K562 (cell line): Measurements from ENCODE around the gene RPS8. TPM values are rescaled to one million over a fixed set of nuclear protein-coding genes. Genes with fewer than 3 reads are reported as not detected.

ENCODE experiments used
- KAT2B ChIP-seq: IDR thresholded peaks from one replicate; pipeline ENCODE4 v1.6.1; 2012; ENCODE audit warnings: low read depth, mild to moderate bottlenecking, control low read depth, inconsistent platforms, low read length, moderate library complexity
- L3MBTL2 ChIP-seq: fragments of 450-650 bp; IDR thresholded peaks from 2 replicates; pipeline ENCODE4 v1.6.1; 2016; ENCODE audit warnings: mild to moderate bottlenecking, moderate library complexity
- ZKSCAN3 ChIP-seq: fragments of 250-450 bp; sonication (Bioruptor Pico); IDR thresholded peaks from 2 replicates; pipeline ENCODE4 v1.4.0; 2020
- ZNF253 ChIP-seq: fragments of 250-450 bp; sonication (Bioruptor Pico); conservative IDR thresholded peaks from 2 replicates; pipeline ENCODE4 v1.6.1; 2021; ENCODE audit warnings: mild to moderate bottlenecking
- ZNF766 ChIP-seq: fragments of 200-800 bp; sonication (Bioruptor generic); conservative IDR thresholded peaks from 2 replicates; pipeline ENCODE4 v1.6.1; 2016; ENCODE audit warnings: missing genetic modification characterization, missing compliant biosample characterization
- polyA plus RNA-seq, 8 experiments: library from polyadenylated mRNA; depleted of rRNA in 4 of 8; stranded (reverse) in 5 of 8; unstranded in 3 of 8; fragments of >200 nt; fragmentation: Nextera tagmentation in 2 of 8; fragmentation: Illumina TruSeq in 1 of 8; extraction: Ambion mirVana in 2 of 8; extraction: Trizol in 1 of 8; gene quantifications; 2 replicates each; pipeline versions ENCODE4 v1.2.1 to v1.2.3, GENCODE V29; 2011 to 2014; ENCODE audit warnings: inconsistent platforms in 1 of 8, missing spikeins in 1 of 8
- total RNA-seq, 7 experiments: library from RNA; depleted of rRNA in 6 of 7; stranded (reverse); fragments of >200 nt in 6 of 7; fragmentation: Illumina TruSeq in 2 of 7; extraction: Trizol in 2 of 7; gene quantifications; 2 replicates each; pipeline versions ENCODE4 v1.2.1 to v1.2.3, GENCODE V29; 2011 to 2021; ENCODE audit warnings: low replicate concordance in 1 of 7
- TF ChIP-seq, protein P1 (sequence below): fragments of 450-650 bp; formaldehyde crosslinking; IDR thresholded peaks from 2 replicates; pipeline ENCODE4 v1.4.0; 2020; ENCODE audit warnings: mild to moderate bottlenecking, moderate library complexity
- TF ChIP-seq, protein P2 (sequence below): sonication (generic); formaldehyde crosslinking; IDR thresholded peaks from 2 replicates; pipeline ENCODE4 v1.9.0; 2022; ENCODE audit warnings: mild to moderate bottlenecking, missing genetic modification reagents

Gene RPS8
- total and polyA plus RNA-seq, 9 of the 15 experiments (the other 6 are each of a cell fraction or from before 2014, with no cell fraction given): 2,431 to 4,168 (median 3,109) TPM

DNA sequence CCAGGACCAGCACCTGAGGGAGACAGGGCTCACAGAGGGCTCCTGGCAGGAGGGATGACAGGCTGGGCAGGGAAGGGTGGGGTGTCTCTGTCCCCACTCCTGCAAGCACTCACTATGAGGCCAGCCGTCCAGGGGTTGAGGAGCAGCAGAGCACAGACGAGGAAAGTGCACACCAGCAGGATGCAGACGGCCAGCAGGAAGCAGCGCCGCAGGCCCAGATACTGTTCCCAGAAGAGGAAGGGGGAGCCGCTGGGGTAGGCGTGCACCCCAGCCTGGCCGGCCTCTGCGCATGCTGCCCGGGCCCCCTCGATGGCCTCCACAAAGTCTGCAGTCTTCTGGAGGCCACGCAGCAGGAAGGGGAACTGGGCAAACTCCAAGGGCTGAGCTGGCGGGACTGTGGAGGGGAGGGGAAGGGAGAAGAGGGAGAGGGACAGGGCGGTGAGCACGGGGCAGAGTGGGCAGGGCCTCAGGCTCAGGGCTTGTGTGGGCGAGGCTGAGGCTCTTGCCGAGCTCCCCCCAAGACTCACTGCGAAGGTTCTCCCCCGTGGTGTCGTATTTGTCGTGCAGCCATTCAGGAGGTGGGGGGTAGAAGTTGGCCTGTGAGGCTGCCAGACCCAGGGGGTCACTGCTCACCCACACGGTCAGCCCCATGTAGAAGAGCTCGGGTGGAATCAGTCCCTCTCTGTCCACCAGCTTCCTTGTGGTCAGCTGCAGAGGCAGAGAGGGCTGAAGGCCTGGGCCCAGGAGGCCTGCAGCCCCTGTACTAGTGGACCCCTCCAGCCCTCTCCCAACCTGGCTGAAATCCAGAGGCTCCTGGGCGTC lies 51.2 kb downstream of the RPS8 start (continued):
- TF ChIP-seq, protein P1, sequence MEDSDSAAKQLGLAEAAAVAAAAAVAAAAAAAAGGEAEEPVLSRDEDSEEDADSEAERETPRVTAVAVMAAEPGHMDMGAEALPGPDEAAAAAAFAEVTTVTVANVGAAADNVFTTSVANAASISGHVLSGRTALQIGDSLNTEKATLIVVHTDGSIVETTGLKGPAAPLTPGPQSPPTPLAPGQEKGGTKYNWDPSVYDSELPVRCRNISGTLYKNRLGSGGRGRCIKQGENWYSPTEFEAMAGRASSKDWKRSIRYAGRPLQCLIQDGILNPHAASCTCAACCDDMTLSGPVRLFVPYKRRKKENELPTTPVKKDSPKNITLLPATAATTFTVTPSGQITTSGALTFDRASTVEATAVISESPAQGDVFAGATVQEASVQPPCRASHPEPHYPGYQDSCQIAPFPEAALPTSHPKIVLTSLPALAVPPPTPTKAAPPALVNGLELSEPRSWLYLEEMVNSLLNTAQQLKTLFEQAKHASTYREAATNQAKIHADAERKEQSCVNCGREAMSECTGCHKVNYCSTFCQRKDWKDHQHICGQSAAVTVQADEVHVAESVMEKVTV: no peak
- TF ChIP-seq, protein P2, sequence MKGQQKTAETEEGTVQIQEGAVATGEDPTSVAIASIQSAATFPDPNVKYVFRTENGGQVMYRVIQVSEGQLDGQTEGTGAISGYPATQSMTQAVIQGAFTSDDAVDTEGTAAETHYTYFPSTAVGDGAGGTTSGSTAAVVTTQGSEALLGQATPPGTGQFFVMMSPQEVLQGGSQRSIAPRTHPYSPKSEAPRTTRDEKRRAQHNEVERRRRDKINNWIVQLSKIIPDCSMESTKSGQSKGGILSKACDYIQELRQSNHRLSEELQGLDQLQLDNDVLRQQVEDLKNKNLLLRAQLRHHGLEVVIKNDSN (CRISPR knock-in tag): 0 out of 2 replicates have a peak, but pooled peaks have one; percentile 15
- TF ChIP-seq ZNF766 (CRISPR knock-in tag): no peak
- TF ChIP-seq ZNF253 (CRISPR knock-in tag): no peak
- no peak for TF ChIP-seq ZKSCAN3 (CRISPR knock-in tag)
- TF ChIP-seq KAT2B: no peak
- peak; percentile 71; the same call in 1 of the 2 replicates for TF ChIP-seq L3MBTL2
